COLO668 (cell line): ENCODE measurements around the gene MRTFB.

Experiments
- DNase-seq: peaks from one replicate; lab custom pipeline; 2025; ENCODE audit not compliant: unreplicated experiment; lab: John Stamatoyannopoulos, UW

Gene MRTFB

DNA sequence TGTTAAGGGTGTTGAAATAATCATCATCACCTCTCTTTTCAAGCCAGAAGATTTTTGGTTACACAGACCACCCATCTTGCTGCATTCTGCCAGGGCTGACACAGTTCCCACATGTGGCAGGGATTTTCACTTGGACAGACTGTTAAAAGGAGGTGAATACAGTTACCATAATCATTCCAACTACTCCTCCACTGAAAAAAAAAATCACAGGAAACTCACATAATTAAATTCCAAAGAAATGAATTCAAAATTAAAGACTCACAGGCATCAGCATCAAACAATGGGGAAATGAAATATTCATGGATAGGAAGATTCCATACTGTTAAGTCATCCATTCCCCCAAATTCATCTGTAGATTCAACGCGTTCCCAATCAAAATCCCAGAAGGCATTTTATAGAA, 209.4 kb downstream of the MRTFB start:
- no peak for DNase-seq

DNA sequence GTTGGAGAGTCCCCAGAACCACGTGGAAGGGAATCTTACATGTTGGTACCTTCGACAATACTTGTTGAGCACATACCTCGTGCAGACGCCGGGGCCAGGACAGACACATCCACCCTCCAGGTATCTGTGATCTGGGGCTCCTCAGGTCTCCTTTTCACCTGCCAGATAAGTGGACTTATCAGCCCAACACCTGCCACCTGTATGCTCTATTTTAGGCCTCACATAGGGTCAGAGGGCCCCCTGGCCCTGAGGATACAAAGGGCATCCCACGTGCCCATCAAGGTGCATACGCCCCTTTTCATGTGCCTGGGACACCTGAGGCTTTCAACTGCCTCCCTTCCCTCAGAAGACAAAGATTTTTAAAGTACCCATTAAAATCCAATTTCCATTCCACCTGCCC, 212.7 kb downstream of the MRTFB start:
- DNase-seq: peak; percentile 31

DNA sequence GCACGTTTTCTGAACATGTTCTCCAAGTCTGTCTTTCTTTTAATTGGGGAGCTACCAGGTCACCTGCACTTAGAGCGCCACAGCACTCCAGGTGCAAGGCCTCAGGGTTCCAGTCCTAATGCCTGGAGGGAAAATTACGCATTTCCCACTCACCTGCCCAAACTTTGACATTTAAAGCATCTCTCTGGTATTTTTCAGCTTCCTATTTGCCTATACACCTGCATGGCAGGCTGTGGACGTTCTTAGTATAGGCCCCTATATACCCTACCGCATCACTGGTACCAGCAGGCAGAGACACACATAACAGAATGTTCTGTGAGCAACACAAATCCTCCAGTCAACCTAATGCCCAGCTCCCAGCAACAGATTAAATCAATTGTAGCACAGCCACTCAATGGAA, 213.3 kb downstream of the MRTFB start:
- DNase-seq: peak; percentile 15

GRCh38 chr16:14284930-14285512, 213.9 kb downstream of the MRTFB start:
- peak; percentile 77 for DNase-seq

DNA sequence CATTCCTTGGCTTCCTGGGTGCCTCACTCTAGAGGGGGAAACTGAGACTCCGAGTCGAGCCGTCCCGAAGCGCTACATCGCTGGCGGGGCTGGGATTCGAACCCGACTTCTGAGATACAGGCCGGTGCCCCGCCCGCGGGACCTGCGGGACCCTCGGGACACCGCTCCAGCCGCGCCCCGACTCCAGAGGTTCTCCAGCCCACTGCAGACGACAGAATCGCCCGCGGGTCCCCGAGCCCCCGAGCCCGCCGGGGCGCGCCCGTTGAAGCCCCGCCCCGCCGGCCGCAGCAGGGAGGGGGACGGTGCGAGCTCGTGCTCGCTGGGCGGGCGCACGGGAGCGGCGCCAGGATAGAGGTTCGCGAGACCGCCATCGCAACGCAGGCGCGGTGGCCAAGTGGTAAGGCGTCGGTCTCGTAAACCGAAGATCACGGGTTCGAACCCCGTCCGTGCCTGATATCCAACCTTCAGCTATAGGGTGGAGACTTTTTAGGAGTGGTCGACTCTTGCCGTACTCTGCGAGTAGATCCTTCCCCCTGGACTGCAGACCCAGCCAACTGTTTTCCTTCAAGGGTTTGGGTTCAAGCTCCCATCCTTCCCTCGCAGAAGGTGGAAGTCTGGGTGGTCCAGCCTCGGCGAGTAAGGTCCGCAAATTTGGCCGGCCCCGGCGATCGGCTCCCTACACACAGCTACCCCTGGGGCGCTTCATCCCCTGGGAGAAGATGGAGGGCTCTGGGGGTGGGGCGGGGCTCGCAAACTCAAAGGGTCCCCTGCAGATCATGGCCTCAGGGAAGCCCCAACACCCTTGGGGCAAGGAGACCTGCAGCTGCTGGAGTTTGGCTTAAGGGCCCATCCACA, 214.6 kb downstream of the MRTFB start:
- DNase-seq: peak; percentile 89

DNA sequence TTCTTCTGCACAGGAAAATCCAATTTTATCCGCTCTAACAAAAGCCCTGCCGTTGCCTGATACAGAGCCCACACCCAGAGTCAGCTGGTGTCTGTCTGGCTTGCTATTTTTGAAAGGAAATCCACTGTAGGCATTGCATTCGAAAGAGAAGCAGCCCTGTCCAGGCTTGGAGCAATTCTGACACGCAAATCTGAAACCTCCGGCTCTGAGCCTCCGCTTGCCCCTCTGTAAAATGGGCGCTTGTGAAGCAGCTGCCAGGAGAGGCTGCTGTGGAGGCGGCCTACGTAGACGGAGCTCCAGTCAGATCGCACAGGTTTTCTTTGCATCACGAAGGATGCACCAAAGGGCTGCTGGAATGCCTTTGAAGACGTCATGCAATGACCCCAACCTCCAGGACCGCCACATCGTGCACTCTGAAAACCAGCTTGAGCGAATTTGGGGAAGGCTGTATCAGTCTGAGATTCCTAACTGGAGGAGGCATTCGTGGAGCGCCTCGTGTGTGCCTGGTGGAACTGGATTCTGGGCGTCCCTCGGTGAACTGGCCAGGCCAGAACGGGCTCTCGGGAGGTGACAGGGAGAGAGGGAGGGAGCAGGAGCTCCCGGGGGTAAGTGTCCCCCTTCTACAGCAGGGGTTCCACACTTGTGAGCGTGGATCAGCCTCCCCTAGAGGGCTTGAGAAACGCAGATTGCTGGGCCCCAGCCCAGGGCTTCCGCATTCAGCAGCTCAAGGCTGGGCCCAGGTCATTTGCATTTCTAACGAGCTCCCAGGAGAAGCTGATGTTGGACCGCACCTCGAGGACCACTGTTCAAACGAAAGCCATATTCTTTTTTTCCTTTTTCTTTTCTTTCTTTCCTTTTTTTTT, 215.5 kb downstream of the MRTFB start:
- DNase-seq: no peak

GRCh38 chr16:14289692-14290340, 218.7 kb downstream of the MRTFB start:
- DNase-seq: peak; percentile 36

GRCh38 chr16:14291286-14291685, 220.2 kb downstream of the MRTFB start:
- no peak for DNase-seq

DNA sequence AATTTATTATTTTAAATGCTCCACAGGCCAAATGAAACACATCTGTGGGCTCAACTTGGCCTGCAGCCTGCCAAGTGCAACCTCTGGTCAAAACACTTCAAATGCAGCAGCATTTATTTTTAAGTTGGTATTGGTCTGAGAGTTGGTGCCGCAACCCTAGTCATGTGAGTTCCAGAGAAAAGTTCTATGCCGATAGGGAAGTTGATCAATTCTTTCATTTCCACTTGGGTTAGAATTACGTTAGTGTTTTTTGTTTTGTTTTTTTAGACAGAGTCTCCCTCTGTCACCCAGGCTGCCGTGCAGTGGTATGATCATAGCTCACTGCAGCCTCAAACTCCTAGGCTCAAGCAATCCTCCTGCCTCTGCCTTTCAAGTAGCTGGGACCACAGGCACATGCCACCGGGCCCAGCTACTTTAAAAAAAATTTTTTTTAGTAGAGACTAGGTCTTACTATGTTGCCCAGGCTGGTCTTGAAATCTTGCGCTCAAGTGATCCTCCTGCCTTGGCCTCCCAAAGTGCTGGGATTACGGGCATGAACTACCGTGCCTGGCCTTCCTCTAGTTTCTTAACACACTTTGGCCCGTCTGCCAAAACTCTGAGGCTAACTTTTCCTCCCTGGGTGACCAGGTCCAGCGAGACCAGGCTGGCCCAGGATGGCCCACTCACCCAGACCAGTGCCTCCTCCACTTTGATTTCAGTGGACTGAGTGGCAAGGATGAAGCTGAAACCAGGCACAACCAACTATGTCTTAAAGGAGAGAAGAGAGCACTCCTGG, 221.1 kb downstream of the MRTFB start:
- no peak for DNase-seq

- no peak for DNase-seq
Measured at GRCh38 chr16:14296663-14297062, 225.5 kb downstream of the MRTFB start.

DNA sequence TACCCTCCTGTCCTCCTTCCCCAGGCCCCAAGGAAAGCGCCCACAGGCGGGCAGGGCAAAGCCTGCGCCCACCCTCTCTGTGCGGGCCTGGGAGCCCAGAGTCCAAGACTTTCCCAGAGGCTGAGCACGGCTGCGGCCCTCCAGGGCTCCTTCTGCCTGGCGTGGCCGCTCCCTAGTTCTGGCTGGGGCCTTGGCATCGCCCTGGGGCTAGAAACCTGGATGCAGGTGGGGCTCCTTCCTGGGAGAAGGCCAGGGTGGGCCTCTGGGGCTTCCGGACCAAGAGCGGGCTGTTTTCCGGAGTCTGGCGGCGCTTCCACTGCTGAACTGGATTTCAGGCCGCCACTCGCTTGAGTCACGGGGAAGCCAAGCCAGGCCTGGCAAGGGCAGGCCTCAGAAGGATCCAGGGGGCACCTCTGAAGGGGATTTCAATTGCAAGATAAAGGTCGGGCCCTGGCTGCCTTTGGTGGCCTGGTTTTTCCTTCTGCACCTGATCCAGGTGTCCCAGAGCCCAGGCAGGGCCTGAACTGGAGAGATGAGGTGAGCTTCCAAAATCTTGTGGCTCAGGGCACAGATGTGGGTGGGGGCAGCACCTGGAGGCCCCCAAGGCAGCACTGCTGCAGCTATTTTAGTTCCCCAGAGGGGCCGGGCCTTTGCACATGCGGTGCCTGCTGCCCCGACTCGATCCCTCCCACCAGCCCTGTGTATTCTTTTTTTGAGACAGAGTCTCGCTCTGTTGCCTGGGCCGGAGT, 227.4 kb downstream of the MRTFB start:
- no peak for DNase-seq

DNA sequence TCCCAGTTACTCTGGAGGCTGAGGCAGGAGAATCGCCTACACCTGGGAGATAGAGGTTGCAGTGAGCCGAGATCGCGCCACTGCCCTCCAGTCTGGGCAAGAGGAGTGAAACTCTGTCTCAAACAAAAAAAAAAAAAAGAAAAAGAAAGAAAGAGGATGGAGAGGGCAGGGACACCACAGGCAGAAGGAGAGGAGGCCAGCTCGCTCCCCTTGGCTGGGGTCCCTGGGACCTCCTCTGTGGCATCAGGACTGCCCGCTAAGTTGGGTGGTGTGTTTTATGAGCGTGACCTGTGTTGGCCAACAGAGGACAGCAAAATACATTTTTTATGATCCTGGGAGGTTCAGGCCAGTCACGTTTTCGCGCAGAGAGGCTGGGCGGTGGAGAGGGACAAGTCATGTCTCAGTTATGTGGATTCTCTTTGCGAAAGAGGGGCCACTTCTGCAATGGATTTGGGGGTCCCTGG, 229.6 kb downstream of the MRTFB start:
- peak; percentile 59 for DNase-seq

DNA sequence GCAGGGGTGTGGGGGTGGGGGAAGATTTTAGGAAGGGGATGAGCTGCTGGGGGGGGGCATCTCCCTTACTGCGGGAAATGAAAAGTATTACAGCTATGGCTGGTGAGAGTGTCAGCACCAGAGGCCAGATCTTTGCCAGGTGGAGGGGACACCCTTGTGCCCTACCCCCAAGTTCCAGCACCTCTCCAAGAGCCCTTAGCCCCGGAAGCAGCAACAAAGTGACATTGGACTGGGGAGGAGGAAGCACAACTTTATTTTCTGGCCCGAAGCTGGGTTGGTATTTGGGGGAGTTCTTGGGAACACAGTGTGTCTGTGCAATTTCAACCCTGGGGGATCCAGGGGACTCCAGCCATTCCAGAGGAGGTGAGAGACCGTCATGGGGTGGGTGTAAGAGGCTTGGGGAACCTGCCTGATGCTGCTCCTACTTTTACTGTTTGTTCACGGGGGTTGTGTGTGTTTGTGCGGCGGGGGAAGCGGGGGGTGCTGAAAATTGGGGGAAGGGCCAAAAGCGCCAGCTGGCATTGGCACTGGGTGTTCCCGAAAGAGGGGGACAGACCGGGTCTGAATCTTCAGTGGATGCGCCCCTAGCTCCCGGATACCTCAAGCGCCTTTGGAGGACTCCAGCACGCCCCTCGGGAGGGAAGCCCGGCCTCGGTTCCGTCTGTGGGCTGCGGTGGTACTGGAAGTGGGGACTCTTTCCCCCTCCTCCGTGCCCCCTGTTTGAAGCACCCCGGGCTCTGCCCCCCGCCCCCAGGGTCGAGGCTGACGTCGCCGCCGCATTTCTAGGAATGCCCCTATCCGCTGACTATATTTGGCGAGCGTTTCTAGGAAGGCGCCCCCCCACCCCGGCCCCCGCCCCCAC, 230.3 kb downstream of the MRTFB start:
- no peak for DNase-seq

DNA sequence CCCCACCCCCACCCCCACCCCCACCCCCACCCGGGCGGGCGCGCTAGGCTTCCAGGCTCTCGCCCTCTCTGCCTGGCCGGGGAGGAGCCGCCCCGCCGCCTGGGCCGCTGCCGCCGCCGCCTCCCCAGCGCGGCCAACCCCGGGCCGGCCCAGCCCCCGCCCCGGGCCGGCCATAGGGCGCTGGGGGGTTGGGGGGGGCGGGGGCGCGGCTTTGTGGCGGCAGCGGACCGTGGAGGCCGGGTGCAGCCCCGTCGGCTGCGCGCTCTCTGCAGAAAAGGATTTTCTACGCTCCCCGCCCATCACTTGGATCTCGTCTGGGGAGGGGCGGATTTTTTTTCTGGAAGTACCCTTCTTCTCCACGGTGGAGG, 230.9 kb downstream of the MRTFB start:
- DNase-seq: peak; percentile 43

DNA sequence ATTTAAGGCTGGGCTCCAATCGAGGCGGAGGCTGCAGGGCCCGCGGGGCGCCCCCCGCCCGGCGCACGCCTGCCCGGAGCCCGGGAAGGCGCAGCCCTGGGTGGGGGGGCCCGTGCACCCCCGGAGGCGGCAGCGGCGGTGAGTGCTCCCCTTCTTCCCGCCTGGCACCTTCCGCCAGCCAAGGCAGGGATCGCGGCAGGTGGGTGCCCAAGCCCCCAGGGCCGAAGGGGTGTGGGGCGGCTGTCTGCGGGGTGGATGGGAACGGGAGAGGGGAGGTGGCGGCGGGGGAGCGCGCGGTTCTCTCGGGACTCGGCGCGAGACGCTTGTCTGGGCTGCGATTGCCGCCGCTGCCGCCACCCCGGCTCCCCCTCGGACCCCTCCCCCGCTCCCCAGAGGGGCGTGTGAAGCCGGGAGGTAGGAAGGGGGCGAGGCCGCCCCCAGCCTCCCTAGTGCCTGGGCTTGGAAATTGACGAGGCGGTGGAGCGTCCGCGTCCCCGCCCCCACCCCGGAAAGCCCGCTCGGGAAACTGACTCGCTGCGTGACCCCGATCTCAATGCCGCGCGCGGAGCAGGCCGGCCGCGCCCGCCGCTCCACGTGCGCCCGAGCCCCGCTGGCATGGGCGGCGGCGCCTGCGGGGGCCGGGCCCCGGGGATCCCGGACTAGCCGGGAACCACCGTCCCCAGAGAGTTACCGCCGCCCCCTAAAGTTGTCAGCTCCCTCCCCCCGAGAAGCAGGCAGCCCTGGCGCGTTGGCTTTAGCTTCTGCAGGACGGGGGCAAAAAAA, 231.5 kb downstream of the MRTFB start:
- DNase-seq: peak; percentile 23

DNA sequence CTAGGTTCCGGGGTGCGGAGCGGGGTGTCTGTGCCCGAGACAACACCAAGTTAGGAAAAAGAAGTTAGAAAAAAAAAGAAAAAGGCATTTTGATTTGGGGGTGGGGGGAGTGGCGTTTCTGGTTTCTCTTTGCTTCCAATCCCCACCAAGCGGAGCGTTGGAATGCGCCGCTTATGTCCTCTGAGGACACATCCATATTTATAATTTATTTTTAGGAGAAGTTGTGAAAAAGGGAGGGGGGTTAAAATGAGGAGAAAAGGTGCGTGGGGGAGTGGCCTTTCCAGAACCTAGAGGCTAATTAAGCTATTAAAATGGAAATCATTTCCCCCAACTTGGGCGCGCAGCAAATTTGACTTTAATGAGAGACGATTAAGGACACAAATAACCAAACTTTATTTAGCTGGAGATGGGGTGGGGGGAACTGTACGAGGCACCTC, 232.1 kb downstream of the MRTFB start:
- no peak for DNase-seq

- no peak for DNase-seq
Measured at GRCh38 chr16:14303639-14304394, 232.7 kb downstream of the MRTFB start.
